ENCODE data around the gene MED1.
"Not testable (repeated sequence)": the region's sequence is repeated elsewhere in the genome, so short reads cannot be mapped to it uniquely, and the experiment has no call there.

Gene MED1, protein sequence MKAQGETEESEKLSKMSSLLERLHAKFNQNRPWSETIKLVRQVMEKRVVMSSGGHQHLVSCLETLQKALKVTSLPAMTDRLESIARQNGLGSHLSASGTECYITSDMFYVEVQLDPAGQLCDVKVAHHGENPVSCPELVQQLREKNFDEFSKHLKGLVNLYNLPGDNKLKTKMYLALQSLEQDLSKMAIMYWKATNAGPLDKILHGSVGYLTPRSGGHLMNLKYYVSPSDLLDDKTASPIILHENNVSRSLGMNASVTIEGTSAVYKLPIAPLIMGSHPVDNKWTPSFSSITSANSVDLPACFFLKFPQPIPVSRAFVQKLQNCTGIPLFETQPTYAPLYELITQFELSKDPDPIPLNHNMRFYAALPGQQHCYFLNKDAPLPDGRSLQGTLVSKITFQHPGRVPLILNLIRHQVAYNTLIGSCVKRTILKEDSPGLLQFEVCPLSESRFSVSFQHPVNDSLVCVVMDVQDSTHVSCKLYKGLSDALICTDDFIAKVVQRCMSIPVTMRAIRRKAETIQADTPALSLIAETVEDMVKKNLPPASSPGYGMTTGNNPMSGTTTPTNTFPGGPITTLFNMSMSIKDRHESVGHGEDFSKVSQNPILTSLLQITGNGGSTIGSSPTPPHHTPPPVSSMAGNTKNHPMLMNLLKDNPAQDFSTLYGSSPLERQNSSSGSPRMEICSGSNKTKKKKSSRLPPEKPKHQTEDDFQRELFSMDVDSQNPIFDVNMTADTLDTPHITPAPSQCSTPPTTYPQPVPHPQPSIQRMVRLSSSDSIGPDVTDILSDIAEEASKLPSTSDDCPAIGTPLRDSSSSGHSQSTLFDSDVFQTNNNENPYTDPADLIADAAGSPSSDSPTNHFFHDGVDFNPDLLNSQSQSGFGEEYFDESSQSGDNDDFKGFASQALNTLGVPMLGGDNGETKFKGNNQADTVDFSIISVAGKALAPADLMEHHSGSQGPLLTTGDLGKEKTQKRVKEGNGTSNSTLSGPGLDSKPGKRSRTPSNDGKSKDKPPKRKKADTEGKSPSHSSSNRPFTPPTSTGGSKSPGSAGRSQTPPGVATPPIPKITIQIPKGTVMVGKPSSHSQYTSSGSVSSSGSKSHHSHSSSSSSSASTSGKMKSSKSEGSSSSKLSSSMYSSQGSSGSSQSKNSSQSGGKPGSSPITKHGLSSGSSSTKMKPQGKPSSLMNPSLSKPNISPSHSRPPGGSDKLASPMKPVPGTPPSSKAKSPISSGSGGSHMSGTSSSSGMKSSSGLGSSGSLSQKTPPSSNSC (N-terminal part only)

DNA sequence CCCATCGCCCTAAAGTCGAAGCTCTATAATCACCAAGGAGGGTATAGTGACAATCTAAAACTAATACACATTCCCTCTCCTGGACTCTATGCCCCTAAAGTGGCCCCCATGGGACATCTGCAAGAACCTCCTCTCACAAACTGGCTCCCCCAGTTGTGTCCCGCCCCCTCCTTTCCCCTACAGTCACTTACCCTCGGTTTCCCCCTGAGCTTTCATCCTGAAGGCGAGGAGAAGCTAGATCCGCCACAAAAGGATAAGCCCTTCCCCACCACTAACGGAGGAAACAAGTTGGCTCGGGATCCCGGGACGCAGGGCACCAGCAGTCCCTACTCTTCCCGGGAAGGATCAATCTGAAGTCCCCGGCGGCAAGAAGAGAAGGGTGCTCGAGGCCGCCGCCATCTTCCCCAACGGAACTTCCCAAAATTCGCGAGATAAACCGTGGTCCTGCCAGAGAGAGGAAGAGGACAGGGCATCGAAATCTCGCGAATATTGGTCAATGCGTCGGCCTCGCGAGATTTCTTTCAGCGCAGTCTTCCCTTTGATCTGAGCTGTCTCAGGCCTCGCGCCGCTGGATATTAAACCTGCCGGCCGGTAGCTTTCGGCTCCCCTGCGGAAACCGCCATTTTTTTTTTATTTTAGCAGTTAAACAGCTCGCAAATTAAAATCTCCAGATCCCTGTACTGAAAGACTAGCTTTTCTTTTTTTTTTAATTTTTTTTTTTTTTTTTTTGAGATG lies at the start of gene MED1:
TSS of gene MED1 (minus strand) at position 417 of the 735 bp plus-strand sequence. CDS start at position 216, 201 bp downstream.
- peak; percentile 76 to 96 for DNase-seq

DNA sequence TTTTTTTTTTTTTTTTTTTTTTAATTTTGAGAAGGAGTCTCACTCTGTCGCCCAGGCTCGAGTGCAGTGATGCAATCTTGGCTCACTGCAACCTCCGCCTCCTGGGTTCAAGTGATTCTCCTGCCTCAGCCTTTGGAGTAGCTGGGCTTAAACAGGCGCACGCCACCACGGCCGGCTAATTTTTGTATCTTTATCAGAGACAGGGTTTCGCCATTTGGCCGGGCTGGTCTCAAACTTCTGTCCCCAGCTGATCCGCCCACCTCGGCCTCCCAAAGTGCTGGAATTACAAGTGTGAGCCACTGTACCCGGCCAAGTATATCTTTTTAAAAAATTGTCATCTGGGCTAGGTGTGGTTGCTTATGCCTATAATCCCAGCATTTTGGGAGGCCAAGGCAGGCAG lies 45.9 kb upstream of the MED1 start:
- DNase-seq: not testable (repeated sequence)

DNA sequence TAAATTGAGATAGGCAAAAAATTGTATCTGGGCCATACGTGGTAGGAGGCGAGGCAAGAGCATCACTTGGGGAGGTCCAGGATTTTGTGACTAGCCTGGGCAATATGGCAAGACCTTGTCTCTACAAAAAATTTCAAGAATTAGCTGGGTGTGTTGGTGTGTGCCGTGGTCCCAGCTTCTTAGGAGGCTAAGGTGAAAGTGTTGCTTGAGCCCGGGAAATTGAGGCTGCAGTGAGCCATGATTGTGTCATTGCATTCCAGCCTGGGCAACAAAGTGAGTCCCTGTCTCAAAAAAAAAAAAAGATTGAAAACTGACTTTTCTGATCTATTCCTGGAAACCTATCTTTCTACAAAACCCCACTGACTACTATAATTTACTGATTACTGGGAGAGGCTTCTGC lies 36.9 kb upstream of the MED1 start:
- DNase-seq: no peak

- DNase-seq: not testable (repeated sequence)
Measured at GRCh38 chr17:39487490-39487889, 36.4 kb upstream of the MED1 start.

DNA sequence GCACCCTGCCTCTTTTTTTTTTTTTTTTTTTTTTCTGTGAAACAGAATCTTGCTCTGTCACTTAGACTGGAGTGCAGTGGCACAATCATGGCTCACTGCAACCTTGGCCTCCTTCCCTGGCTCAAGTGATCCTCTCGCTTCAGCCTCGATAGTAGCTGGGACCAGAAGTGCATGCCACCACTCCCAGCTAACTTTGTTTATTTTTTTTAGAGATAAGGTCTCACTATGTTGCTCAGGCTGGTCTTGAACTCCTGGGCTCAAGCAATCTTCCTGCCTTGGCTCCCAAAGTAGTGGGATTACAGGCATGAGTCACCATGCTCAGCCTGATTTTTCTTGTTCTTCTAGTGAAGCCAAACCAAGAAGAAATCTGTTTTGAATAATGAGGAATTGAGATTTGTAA lies 35.2 kb upstream of the MED1 start:
- DNase-seq: no peak

- no peak for DNase-seq
Measured at GRCh38 chr17:39485555-39485954, 34.5 kb upstream of the MED1 start.

DNA sequence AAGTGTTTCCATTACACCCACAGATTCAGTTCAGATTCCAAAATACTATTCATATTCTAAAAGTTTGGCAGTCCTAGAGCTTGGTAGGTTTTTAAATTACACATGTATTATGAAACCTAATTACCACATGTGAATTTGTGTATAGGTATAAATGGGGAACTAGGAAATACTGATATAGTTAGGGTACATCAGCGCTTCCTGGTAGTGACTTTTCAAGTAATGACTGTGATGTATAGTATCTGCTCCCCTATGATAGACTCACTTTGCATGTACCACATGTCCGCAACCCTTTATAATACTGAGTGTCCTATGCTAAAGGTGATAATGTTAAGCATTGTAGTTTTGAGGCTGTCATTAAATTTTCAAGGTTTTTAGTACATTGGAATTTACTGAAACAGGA lies 33.1 kb upstream of the MED1 start:
- DNase-seq: no peak

DNA sequence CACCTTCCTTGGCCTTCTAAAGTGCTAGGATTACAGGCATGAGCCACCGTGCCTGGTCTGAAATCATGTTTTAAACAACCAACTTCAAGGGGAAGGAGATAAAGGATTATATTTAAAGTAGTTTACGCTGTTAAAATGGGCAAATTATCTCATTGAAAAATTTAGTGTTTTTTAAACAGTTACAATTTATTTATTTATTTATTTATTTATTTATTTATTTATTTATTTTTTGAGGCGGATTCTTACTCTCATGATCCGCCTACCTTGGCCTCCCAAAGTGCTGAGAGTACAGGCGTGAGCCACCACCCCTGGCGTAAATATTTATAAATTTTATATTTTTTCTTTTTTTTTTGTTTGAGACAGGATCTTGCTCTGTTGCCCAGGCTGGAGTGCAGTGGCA lies 32.4 kb upstream of the MED1 start:
- DNase-seq: no peak

DNA sequence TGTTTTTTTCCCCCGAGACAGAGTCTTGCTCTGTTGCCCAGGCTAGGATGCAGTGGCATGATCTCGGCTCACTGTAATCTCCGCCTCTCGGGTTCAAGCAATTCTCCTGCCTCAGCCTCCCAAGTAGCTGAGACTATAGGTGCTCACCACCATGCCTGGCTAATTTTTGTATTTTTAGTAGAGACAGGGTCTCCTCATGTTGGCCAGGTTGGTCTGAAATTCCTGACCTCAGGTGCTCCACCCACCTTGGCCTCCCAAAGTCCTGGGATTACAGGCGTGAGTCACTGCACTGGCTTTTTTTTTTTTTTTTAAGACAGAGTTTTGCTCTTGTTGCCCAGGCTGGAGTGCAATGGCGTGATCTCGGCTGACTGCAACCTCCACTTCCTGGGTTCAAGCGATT lies 28.6 kb upstream of the MED1 start:
- DNase-seq: not testable (repeated sequence)

DNA sequence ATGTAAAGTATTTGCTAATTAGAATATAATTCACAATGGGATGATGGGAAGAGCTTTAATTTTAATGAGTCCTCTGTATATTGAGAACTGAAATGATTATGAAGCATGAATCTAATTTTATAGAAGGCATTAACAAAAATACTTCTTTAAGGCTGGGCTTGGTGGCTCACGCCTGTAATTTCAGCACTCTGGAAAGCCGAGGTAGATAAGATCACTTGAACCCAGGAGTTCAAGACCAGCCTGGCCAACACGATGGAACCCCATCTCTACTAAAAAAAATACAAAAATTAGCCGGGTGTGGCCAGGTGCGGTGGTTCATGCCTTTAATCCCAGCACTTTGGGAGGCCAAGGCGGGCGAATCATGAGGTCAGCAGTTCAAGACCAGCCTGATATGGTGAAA lies 22.2 kb upstream of the MED1 start:
- DNase-seq: no peak

- DNase-seq: not testable (repeated sequence)
Measured at GRCh38 chr17:39468610-39469009, 17.5 kb upstream of the MED1 start.

DNA sequence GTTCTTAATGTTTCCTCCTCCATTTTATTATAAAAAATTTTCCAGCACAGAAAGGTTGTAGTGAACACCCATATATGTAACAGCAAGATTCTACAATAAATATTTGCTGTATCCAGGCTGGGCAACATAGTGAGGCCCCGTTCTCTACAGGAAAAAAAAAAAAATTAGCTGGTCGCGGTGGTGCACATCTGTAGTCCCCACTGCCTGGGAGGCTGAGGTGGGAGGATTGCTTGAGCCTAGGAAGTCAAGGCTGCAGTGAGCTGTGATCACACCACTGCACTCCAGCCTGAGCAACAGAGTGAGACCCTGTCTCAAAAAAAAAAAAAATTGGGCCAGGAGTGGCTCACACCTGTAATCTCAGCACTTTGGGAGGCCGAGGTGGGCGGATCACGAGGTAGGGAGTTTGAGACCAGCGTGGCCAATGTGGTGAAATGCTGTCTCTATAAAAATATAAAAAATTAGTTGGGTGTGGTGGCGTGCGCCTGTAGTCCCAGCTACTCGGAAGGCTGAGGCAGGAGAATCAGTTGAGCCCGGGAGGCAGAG lies 13.6 kb upstream of the MED1 start:
- not testable (repeated sequence) for DNase-seq

DNA sequence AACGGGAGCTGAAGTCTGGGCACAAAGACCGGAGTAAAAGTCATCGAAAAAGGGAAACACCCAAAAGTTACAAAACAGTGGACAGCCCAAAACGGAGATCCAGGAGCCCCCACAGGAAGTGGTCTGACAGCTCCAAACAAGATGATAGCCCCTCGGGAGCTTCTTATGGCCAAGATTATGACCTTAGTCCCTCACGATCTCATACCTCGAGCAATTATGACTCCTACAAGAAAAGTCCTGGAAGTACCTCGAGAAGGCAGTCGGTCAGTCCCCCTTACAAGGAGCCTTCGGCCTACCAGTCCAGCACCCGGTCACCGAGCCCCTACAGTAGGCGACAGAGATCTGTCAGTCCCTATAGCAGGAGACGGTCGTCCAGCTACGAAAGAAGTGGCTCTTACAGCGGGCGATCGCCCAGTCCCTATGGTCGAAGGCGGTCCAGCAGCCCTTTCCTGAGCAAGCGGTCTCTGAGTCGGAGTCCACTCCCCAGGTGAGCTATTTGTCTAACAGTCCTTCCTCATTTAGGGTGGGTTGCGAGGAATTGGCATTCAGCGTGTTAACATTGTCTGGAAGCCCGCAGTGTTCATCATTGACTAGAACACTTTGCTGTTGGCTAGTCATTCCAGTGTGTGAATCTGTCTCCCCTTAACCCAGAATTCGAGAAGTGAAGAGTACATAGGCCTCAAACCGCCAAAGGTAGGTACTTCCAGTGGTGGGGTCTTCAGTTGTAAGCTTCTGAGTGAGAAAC lies 11.7 kb upstream of the MED1 start:
- DNase-seq: peak in 1 of 2 donors; percentile 55

- DNase-seq: peak in 1 of 2 donors; percentile 65
Measured at GRCh38 chr17:39461926-39462569, 11.0 kb upstream of the MED1 start.

GRCh38 chr17:39461113-39461925 lies 10.3 kb upstream of the MED1 start, which contains the start of gene CDK12:
CDK12 (plus strand) TSS chr17:39461486; CDS start chr17:39462072, 586 bp downstream.
- peak; percentile 96 to 97 for DNase-seq

DNA sequence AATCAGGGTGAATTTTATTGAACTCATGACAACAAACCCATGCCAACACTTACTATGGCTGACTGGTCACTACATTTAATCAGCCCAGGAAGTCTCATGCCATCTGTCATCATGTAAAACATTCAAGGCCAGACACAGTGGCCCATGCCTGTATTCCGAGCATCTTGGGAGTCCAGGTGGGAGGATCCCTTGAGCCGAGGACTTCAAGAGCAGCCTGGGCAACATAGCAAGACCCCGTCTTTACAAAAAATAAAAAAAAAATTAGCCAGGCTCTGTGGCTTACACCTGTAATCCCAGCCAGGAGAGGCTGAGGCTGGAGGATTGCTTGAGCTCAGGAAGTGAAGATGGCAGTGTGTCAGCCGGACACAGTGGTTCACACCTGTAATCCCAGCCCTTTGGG lies 4.9 kb upstream of the MED1 start:
- no peak for DNase-seq

- no peak for DNase-seq
Measured at GRCh38 chr17:39450051-39450450, 1.0 kb downstream of the MED1 start.

DNA sequence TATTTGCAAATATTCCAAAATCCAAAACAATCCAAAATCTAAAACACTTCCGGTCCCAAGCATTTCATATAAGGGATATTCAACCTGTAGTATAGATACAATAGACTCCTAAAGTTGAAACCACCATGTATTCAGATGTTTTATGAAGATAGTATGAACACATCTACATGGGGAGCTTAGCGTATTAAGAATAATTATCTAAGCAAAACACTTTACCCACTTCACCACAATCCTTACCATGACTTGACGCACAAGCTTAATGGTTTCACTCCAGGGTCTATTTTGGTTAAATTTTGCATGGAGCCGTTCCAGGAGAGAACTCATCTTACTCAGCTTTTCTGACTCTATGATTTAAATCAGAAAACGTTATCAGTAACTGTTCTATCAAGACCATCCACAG lies 3.5 kb downstream of the MED1 start:
- DNase-seq: no peak

DNA sequence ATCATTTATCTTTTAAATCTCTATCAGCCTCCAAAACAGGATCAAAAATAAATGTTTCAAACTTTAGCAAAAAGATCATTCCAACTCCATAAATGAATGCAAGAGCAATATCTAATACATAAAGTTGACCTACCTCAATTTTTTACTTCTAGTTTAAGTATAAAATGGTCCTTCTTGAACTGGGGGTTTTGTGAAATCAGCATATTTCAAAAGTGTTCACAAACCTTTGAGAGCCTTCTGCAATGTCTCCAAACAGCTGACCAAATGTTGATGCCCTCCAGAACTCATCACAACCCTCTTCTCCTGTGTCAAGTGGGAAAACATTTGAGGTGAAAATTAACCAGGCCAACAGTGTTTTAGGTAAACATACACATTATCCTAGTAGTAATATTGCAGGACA lies 7.7 kb downstream of the MED1 start:
- no peak for DNase-seq

GRCh38 chr17:39439868-39440267 lies 11.2 kb downstream of the MED1 start:
- DNase-seq: not testable (repeated sequence)
